ENCODE results near the gene PLEKHH3.

Gene PLEKHH3, protein sequence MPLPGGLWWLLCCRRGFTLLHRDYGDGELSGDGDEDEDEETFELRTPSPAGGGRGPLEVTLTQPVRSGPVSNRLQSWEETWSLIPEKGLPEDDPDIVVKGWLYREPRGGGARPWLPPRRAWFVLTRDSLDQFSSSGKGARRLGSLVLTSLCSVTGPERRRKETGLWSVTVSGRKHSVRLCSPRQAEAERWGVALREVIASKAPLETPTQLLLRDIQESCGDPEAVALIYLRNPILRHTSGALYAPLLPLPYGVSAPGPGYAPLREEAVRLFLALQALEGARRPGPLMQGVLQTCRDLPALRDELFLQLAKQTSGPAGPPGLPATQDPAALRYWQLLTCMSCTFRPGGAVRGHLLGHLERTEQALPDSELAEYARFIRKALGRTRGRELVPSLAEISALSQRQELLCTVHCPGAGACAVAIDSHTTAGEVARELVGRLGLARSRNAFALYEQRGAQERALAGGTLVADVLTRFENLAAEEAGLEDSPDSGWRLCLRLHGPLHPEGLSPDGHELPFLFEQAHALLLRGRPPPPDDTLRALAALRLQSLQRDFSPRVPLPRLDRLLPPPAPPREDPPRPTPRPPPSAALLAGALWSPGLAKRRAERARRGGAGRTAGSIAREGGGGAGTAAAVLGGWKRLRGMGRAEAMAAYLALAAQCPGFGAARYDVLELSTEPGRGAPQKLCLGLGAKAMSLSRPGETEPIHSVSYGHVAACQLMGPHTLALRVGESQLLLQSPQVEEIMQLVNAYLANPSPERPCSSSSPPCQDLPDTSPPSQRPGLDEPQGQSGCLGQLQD

GRCh38 chr17:42676424-42677011, at the start of gene PLEKHH3:
Gene PLEKHH3, minus strand, starts transcription at chr17:42676994. Its CDS starts 431 bp downstream, at chr17:42676563.
- no peak for DNase-seq

- DNase-seq: no peak
These were observed 48.3 kb upstream of the PLEKHH3 start for GRCh38 chr17:42725143-42725542.

DNA sequence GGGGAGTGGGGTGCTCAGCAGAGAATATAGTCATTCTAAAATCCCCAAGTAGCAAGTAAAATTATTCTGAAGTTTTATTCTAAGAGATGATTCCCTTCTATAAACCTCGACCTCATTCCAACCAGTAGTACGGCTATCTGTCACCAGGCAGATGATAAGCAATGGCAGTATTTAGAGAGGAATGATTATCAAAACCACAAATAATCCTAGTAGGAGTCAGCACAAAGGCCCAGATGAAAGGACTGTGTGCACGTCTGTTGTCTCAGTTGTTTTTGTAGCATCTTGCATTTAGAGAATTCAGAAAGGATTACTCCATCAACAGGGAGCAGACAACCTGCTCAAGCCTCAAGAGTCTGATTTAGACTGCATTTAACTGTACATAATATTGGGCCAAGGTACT, 46.8 kb upstream of the PLEKHH3 start:
- DNase-seq: no peak

DNA sequence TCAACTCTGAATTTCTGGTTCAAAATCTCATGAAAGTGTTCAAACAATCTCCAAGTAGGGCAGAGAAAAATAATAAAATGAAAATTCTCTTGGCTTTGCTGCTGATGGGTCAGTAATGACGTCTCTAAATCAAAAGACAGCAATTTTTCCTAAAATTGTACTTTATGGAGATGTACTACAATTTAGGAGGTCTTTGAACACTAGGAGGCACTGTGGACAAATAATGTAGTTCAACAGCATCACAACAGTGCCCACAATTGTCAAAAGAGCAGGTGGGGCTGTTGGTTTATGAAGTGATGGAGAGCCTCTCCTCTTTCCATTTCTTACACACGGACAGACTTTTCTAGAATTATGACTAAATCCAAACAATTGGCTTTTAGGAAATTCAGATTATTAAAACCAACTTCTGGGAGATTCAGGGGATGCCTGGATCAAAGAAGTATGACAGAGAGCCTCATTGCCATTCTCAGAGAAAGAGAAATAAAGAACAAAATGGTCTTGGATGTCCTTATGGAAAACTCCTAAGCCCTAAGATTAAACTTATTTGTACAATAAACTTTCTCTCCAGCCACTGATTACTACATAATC, 44.3 kb upstream of the PLEKHH3 start:
- DNase-seq: peak; percentile 15

GRCh38 chr17:42709561-42709960, 32.8 kb upstream of the PLEKHH3 start:
- DNase-seq: no peak

GRCh38 chr17:42708588-42708987, 31.8 kb upstream of the PLEKHH3 start:
- DNase-seq: no peak

DNA sequence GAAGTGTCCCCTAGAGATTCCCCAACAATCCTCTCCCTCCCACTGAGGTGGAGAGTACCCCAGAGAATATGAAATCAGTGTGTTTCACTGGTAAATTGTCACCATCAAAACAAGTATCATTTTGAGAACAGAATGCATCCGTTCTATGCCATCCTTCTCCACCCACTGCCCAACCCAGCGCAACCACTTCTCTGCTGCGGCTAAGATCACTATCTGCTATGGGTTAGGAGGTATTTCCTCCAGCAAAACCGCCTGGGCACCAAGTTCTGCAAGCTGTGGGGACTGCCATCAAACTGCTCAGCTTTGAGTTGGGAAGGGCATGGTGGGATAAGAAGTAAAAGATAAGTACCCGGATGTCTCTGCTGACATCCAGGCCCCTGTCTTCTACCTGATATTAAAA, 29.9 kb upstream of the PLEKHH3 start:
- peak; percentile 79 for DNase-seq

DNA sequence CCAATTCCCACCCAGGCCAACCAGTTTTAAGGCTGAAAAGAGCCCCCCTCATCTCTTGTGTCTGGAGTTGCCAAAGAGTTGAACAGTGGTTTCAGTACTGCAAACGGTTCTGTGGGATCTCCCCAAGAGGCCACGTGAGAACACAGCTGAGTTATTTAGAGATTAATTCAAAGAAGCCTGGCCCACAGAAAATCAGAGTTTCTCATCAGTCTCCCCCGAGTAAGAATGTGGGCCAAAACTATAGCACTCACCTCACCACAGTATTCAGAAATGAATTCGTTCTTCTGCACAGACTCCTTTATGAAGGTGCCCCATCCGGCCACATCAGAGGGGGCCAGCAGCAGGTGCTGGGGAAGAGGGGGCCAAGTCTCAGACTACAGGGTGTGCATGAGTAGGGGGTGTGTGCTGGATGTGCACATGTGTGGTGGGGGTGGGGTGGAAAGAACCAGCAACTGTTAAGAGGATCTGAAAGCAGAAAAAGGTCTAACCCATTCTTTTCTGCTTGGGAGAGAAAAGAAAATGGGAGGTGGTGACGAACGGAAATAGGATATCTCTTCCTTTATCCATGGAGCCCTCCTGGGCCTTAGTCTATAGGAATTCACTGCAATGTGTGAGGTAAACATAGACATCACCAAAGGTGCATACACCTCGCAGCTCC, 28.2 kb upstream of the PLEKHH3 start:
- DNase-seq: no peak

GRCh38 chr17:42704490-42704836, 27.7 kb upstream of the PLEKHH3 start:
- no peak for DNase-seq

GRCh38 chr17:42702446-42702845, 25.7 kb upstream of the PLEKHH3 start:
- no peak for DNase-seq

- no peak for DNase-seq
These were observed 23.9 kb upstream of the PLEKHH3 start for GRCh38 chr17:42700586-42701289.

DNA sequence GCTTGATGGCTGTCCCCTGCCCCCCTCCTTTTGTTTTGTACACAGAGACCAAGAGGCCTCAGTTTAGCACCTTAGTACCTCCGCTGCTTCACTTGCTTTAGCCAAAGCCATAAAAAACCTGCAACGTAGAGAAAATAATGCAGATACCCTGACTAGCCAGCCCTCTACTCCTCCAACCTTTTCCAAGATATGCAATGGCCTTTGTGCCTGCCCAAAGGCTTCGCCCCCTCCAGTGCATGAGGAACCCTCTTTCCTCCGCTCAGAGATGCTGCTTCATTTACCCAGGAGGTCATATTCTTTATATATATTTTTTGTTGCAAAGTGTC, 22.6 kb upstream of the PLEKHH3 start:
- no peak for DNase-seq

DNA sequence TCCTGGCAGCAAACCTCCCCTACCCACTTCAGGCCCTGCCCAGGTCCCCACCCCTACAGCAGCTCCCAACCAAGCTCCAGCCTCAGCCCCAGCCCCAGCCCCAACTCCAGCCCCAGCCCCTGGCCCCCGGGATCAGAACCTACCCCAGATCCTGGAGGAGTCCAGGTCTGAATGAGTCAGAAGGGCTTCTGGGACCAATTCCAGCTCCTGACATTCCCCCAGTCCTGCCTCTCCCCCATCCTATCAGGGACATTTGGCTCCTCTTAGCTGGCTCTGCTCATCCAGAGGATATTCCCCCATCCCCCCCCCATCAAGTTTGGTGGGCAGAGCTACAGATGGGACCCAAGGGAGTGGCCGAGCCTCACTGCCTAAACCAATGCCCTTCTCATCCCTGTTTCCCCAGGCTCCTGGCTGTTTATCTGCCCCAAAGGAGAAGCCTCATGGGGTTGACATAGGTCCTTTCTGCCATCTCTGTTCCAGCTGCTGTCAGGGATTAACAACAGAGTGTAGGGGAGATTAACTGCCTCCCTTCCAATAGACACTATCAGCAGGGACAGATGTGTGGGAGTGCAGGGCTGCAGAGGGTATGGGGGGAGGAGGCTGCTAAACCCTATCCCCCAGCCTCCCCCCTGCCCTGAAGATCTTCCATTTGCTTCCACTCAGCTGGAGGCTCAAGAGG, 22.1 kb upstream of the PLEKHH3 start:
- DNase-seq: no peak

DNA sequence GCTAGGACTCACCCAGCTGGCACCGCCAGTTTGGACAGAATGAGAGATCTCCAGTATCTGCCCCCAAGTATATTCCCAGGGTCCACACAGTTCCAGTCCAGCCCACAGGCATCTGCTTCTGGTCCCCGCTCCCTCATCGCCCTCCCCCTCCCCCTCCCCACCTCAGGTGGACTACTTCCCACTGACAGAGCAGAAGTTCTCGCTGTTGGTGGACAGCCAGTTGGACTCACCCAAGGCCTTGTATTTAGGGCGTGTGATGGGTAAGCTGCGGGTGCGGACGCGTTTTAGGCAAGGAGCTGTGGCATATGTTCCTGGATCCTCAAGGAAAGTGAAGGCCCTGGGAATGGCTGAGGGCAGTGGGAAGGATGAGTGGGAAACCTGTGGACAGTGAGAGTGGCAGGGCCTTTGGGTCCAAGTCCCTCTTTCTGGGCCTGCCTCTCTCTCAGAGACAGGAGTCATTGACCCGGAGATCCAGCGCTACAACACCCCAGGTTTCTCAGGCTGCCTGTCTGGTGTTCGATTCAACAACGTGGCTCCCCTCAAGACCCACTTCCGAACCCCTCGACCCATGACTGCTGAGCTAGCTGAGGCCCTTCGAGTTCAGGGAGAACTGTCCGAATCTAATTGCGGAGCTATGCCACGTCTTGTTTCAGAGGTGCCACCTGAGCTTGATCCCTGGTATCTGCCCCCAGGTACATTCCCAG, 20.5 kb upstream of the PLEKHH3 start:
- no peak for DNase-seq

- no peak for DNase-seq
These were observed 18.7 kb upstream of the PLEKHH3 start for GRCh38 chr17:42695500-42695899.

DNA sequence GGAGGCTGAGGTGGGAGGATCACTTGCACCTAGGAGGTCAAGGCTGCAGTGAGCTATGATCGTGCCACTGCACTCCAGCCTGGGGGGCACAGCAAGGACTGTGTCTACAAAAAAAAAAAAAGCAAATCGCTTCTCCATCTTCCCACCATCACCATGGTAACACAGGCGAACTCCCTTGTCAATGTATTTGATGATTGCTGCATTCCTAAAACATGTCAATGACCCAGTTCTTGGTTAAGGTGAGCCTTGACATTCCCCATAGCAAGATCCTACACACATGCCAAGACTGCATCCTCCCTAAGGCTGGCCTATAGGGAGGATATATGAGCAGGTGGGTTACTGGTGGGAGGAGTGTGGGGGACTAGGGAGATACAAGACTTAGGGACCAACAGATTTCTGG, 17.7 kb upstream of the PLEKHH3 start:
- DNase-seq: no peak

GRCh38 chr17:42692489-42692888, 15.7 kb upstream of the PLEKHH3 start:
- no peak for DNase-seq

- no peak for DNase-seq
These were observed 14.3 kb upstream of the PLEKHH3 start for GRCh38 chr17:42691021-42691545.

DNA sequence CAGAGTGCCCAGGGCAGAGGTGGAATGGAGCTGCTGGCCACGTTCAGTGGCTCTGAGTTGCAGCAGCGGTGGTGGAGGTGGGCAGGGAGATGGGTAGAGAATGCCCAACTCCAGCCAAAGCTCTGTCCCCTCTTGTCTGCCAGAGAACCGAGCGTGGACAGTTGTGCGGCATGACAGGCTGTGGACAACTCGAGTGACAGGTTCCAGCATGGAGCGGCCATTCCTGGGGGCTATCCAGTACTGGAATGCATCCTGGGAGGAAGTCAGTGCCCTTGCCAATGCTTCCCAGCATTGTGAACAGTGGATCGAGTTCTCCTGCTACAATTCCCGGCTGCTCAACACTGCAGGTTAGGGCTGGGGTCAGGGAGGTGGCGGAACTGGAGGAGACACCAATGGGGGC, 13.8 kb upstream of the PLEKHH3 start:
- no peak for DNase-seq

- no peak for DNase-seq
These were observed 11.0 kb upstream of the PLEKHH3 start for GRCh38 chr17:42687707-42688320.
